Measurements from ENCODE around the gene LIPN. TPM values are rescaled to one million over a fixed set of nuclear protein-coding genes. Genes with fewer than 3 reads are reported as not detected.

LIPN gene
- total and polyA plus RNA-seq, 8 donors, result 1.1 TPM; not detected in 7

DNA sequence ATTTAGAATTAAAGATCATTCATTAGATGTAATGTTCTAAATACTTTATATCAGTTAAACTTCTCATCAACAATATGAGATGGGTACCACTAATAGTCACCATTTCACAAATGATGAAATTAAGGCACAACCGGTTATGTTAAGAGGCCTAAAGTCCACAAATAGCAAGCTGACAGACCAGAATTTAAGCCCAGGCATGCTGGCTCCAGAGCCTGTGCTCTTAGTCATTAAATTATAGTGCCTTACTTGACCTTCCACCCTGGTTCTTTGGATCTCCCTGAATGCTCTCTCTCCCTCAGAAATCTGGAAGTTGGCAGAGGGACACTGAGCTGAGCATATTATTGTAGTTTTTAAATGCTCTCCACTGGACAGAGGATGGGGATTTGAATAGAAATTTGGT, 3.6 kb downstream of the LIPN start:
- H3K4me3 ChIP-seq, result no peak overlapping the region
- H3K4me1 ChIP-seq, result no peaks in the 10 kb centered on the region
- H3K36me3 ChIP-seq, result no peaks in the 10 kb centered on the region
- peak in 1 of 2 donors; percentile 3 for DNase-seq
- WGBS, 5 donors, result 35 to 60% (median 49%) methylated on average over 1 of the region's 1 CpG
- no peaks in the 10 kb centered on the region for H3K27me3 ChIP-seq
- H3K9me3 ChIP-seq, result no peaks in the 10 kb centered on the region
- TF ChIP-seq POLR2AphosphoS5 (IDR thresholded peaks at IDR 0.05) (no peak), CTCF (IDR thresholded peaks at IDR 0.05) (no peak), POLR2A (IDR thresholded peaks at IDR 0.05) (no peak), EP300 (IDR thresholded peaks at IDR 0.05) (no peak)
- intact Hi-C loops (cut with DNase I; ENCODE audit: low total_unique reads), result no loop called here
- H3K27ac ChIP-seq, result no peak overlapping the region

- Histone ChIP-seq H3K36me3 (no peaks in the 10 kb centered on the region), H3K9me3 (no peaks in the 10 kb centered on the region), H3K27ac (no peak overlapping the region), H3K4me1 (no peaks in the 10 kb centered on the region), H3K27me3 (no peaks in the 10 kb centered on the region), H3K4me3 (no peak overlapping the region)
- intact Hi-C loops (cut with DNase I; ENCODE audit: low total_unique reads), result no loop called here
- WGBS, 5 donors, result 77 to 88% (median 83%) methylated on average over 3 of the region's 3 CpGs
- DNase-seq, result no peak
- no peak for TF ChIP-seq CTCF (IDR thresholded peaks at IDR 0.05)
- TF ChIP-seq POLR2AphosphoS5 (IDR thresholded peaks at IDR 0.05), result no peak
- TF ChIP-seq EP300 (IDR thresholded peaks at IDR 0.05), result no peak
- no peak for TF ChIP-seq POLR2A (IDR thresholded peaks at IDR 0.05)
These were observed 4.3 kb downstream of the LIPN start for GRCh38 chr10:88764110-88764509.

- Histone ChIP-seq H3K4me3 (no peak overlapping the region), H3K27me3 (no peaks in the 10 kb centered on the region), H3K9me3 (no peaks in the 10 kb centered on the region), H3K27ac (no peak overlapping the region), H3K36me3 (no peaks in the 10 kb centered on the region), H3K4me1 (no peaks in the 10 kb centered on the region)
- TF ChIP-seq CTCF (IDR thresholded peaks at IDR 0.05) (no peak), EP300 (IDR thresholded peaks at IDR 0.05) (no peak), POLR2AphosphoS5 (IDR thresholded peaks at IDR 0.05) (no peak), POLR2A (IDR thresholded peaks at IDR 0.05) (no peak)
- WGBS, 5 donors, result 70 to 95% (median 86%) methylated on average over 1 of the region's 1 CpG
- DNase-seq, result no peak
- intact Hi-C loops (cut with DNase I; ENCODE audit: low total_unique reads), result no loop called here
These were observed 6.0 kb downstream of the LIPN start for GRCh38 chr10:88765816-88766215.

DNA sequence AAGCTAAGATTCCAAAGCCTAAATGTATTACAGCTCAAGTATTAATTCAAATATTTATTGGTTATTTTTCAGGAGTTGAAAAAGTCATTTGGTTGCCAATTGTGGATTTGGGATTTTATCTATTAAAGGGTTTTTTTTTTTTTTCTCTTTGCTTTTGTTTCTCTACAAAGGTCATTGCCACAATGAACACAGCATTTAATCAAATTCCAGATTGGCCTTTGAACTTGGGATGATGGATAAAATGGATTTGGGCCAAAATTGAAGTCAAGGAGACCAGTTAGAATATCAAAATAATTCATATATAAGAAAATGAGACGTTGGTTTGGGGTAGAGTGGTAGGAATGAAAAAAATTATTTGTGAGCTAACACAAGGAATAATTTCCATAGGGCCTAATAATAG, 9.6 kb downstream of the LIPN start:
- no peak for TF ChIP-seq POLR2AphosphoS5 (IDR thresholded peaks at IDR 0.05)
- Histone ChIP-seq H3K36me3 (no peaks in the 10 kb centered on the region), H3K27ac (no peak overlapping the region), H3K27me3 (no peaks in the 10 kb centered on the region), H3K9me3 (peaks cover 0 to 4% (median 0%) of the 10 kb centered on the region in 4 donors), H3K4me1 (no peaks in the 10 kb centered on the region), H3K4me3 (no peak overlapping the region)
- intact Hi-C loops (cut with DNase I; ENCODE audit: low total_unique reads), result no loop called here
- DNase-seq, result no peak
- 53 to 64% (median 58%) methylated on average over 1 of the region's 1 CpG for WGBS, 5 donors

GRCh38 chr10:88781206-88781605, 21.4 kb downstream of the LIPN start:
- Histone ChIP-seq H3K36me3 (no peaks in the 10 kb centered on the region), H3K4me1 (no peaks in the 10 kb centered on the region), H3K9me3 (no peaks in the 10 kb centered on the region), H3K4me3 (no peak overlapping the region), H3K27ac (no peak overlapping the region), H3K27me3 (no peaks in the 10 kb centered on the region)
- intact Hi-C loops (cut with DNase I; ENCODE audit: low total_unique reads), result no loop called here
- WGBS, 5 donors, result 77 to 87% (median 85%) methylated on average over 2 of the region's 2 CpGs
- TF ChIP-seq POLR2AphosphoS5 (IDR thresholded peaks at IDR 0.05), result no peak
- no peak for TF ChIP-seq CTCF (IDR thresholded peaks at IDR 0.05)
- TF ChIP-seq EP300 (IDR thresholded peaks at IDR 0.05), result no peak
- no peak for TF ChIP-seq POLR2A (IDR thresholded peaks at IDR 0.05)
- DNase-seq, result no peak

Measured in stomach (tissue), 9 donors.